ENCODE measurements around the gene KCNH6.

KCNH6 gene

DNA sequence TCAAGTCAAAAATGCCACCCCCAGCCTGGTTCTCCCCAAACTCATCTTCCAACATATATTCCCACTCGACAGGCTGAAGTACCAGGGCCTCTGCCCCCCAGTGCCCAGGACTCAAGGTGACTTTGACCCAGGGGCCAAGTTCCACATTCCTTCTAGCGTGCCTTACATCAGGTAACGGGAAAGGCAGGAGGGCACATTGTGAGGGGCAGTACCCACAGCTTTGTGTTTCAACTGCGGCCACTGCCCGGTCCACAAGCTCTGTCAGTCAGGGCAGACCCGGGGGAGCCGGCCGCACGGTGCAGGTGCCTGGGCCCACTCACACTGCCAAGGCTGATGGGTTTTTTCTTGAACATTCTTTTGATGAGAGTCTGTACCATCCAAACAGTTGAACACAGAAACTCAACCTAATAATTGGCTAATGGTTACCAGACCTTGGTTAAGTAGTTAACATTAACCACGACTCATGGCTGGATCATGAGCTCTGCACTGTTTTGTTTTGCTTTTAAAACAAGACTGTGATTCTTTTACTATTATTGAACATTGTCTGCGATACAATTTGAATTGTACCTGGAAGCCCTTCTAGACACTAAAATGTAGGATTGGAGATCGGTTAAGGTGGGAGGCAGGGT, 28.7 kb upstream of the KCNH6 start:
- Histone ChIP-seq H3K27me3 (ENCODE audit: insufficient read depth, low read length, poor library complexity) (peaks cover 14% of the 10 kb centered on the region), H3K4me1 (ENCODE audit: insufficient read depth, low read length) (no peaks in the 10 kb centered on the region), H3K4me2 (ENCODE audit: insufficient read depth, low read length) (no peak overlapping the region), H4K20me1 (ENCODE audit: insufficient read depth, low read length) (no peaks in the 10 kb centered on the region), H3K4me3 (ENCODE audit: low read depth in 1 of 2, low read length in 2 of 2) (no peak overlapping the region), H3K27ac (ENCODE audit: low read length) (no peak overlapping the region), H3K9me3 (ENCODE audit: insufficient read depth, low read length, severe bottlenecking) (no peaks in the 10 kb centered on the region), H2AFZ (ENCODE audit: low read depth, low read length) (no peak overlapping the region), H3K36me3 (ENCODE audit: insufficient read depth, low read length) (no peaks in the 10 kb centered on the region), H3K9ac (ENCODE audit: low read depth, low read length) (no peak overlapping the region), H3K79me2 (ENCODE audit: insufficient read depth, low read length) (no peaks in the 10 kb centered on the region)
- no peak for TF ChIP-seq CTCF (IDR thresholded peaks at IDR 0.05; ENCODE audit: borderline replicate concordance, extremely low read depth, low read length, poor library complexity, severe bottlenecking)
- TF ChIP-seq EZH2 (IDR thresholded peaks at IDR 0.05; ENCODE audit: borderline replicate concordance, low read depth, low read length, severe bottlenecking) = no peak
- ATAC-seq (ENCODE audit: insufficient read depth, low read depth) (no peak), DNase-seq (no peak)

- ATAC-seq (ENCODE audit: insufficient read depth, low read depth) (no peak), DNase-seq (no peak)
- Histone ChIP-seq H3K4me1 (ENCODE audit: insufficient read depth, low read length) (no peaks in the 10 kb centered on the region), H3K27me3 (ENCODE audit: insufficient read depth, low read length, poor library complexity) (peaks cover 11% of the 10 kb centered on the region), H3K9ac (ENCODE audit: low read depth, low read length) (no peak overlapping the region), H3K27ac (ENCODE audit: low read length) (no peak overlapping the region), H3K79me2 (ENCODE audit: insufficient read depth, low read length) (no peaks in the 10 kb centered on the region), H3K4me3 (ENCODE audit: low read depth in 1 of 2, low read length in 2 of 2) (no peak overlapping the region), H2AFZ (ENCODE audit: low read depth, low read length) (no peak overlapping the region), H3K36me3 (ENCODE audit: insufficient read depth, low read length) (no peaks in the 10 kb centered on the region), H3K4me2 (ENCODE audit: insufficient read depth, low read length) (no peak overlapping the region), H4K20me1 (ENCODE audit: insufficient read depth, low read length) (no peaks in the 10 kb centered on the region), H3K9me3 (ENCODE audit: insufficient read depth, low read length, severe bottlenecking) (no peaks in the 10 kb centered on the region)
- TF ChIP-seq EZH2 (IDR thresholded peaks at IDR 0.05; ENCODE audit: borderline replicate concordance, low read depth, low read length, severe bottlenecking) (no peak), CTCF (IDR thresholded peaks at IDR 0.05; ENCODE audit: borderline replicate concordance, extremely low read depth, low read length, poor library complexity, severe bottlenecking) (no peak)
Measured at GRCh38 chr17:63495491-63495890, 27.7 kb upstream of the KCNH6 start.

DNA sequence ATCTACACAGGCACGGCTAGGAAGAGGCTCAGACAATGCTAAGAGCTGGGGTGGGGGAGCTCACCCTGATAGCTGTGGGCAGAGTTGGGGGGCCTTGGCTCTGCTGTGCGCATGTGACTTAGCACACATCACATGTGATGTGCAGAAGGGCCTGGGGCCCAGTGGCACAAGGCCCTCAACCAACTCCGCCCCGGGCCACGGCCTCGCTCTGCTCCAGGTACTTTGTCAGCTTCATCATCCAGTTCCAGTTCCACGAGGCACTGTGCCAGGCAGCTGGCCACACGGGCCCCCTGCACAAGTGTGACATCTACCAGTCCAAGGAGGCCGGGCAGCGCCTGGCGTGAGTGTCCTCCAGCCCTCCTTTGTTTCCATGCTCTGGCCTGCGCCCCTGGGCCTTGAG, 27.0 kb upstream of the KCNH6 start:
- Histone ChIP-seq H3K9ac (ENCODE audit: low read depth, low read length) (no peak overlapping the region), H3K4me3 (ENCODE audit: low read depth in 1 of 2, low read length in 2 of 2) (no peak overlapping the region), H3K79me2 (ENCODE audit: insufficient read depth, low read length) (no peaks in the 10 kb centered on the region), H2AFZ (ENCODE audit: low read depth, low read length) (no peak overlapping the region), H4K20me1 (ENCODE audit: insufficient read depth, low read length) (no peaks in the 10 kb centered on the region), H3K4me1 (ENCODE audit: insufficient read depth, low read length) (no peaks in the 10 kb centered on the region), H3K27me3 (ENCODE audit: insufficient read depth, low read length, poor library complexity) (peaks cover 8% of the 10 kb centered on the region), H3K27ac (ENCODE audit: low read length) (no peak overlapping the region), H3K4me2 (ENCODE audit: insufficient read depth, low read length) (no peak overlapping the region), H3K9me3 (ENCODE audit: insufficient read depth, low read length, severe bottlenecking) (no peaks in the 10 kb centered on the region), H3K36me3 (ENCODE audit: insufficient read depth, low read length) (no peaks in the 10 kb centered on the region)
- no peak for DNase-seq
- ATAC-seq (ENCODE audit: insufficient read depth, low read depth) = no peak
- TF ChIP-seq EZH2 (IDR thresholded peaks at IDR 0.05; ENCODE audit: borderline replicate concordance, low read depth, low read length, severe bottlenecking) = no peak
- TF ChIP-seq CTCF (IDR thresholded peaks at IDR 0.05; ENCODE audit: borderline replicate concordance, extremely low read depth, low read length, poor library complexity, severe bottlenecking) = no peak

All from DND-41 (cell line).